ENCODE data around the gene ZNF581. TPM values are rescaled to one million over a fixed set of nuclear protein-coding genes. Genes with fewer than 3 reads are reported as not detected.

The ZNF581 gene
- total RNA-seq, 4 donors from 2014 or later, result 11.1 to 23.9 (median 15.8) TPM

GRCh38 chr19:55692681-55693081 is 49.2 kb downstream of the ZNF581 start:
- Histone ChIP-seq H3K9me3 (no peaks in the 10 kb centered on the region), H3K4me3 (replicated peaks in 1 of 3) (no peak overlapping the region), H3K4me1 (no peaks in the 10 kb centered on the region), H3K27ac (no peak overlapping the region), H3K36me3 (peaks cover 88% of the 10 kb centered on the region in 2 donors), H3K27me3 (no peaks in the 10 kb centered on the region)
- no peak for DNase-seq
- WGBS, 2 donors, result 95 to 97% methylated on average over 15 to 19 of the region's 19 CpGs
- intact Hi-C loops (cut with DNase I), result no loop called here
- TF ChIP-seq CTCF (IDR thresholded peaks at IDR 0.05) (no peak), POLR2A (IDR thresholded peaks at IDR 0.05) (no peak)

GRCh38 chr19:55693336-55693974 is 50.0 kb downstream of the ZNF581 start:
- intact Hi-C loops (cut with DNase I), result no loop called here
- H3K27ac ChIP-seq, result no peak overlapping the region
- H3K36me3 ChIP-seq, result peaks cover 85 to 87% of the 10 kb centered on the region in 2 donors
- H3K4me3 ChIP-seq (replicated peaks in 1 of 3), result no peak overlapping the region
- no peaks in the 10 kb centered on the region for H3K9me3 ChIP-seq
- H3K27me3 ChIP-seq, result no peaks in the 10 kb centered on the region
- no peak for DNase-seq
- H3K4me1 ChIP-seq, result no peaks in the 10 kb centered on the region
- WGBS, 2 donors, result 97 to 99% methylated on average over 16 to 18 of the region's 20 CpGs
- TF ChIP-seq POLR2A (IDR thresholded peaks at IDR 0.05), result no peak
- no peak for TF ChIP-seq CTCF (IDR thresholded peaks at IDR 0.05)

- TF ChIP-seq CTCF (IDR thresholded peaks at IDR 0.05) (no peak), POLR2A (IDR thresholded peaks at IDR 0.05) (no peak)
- Histone ChIP-seq H3K4me3 (replicated peaks in 1 of 3) (no peak overlapping the region), H3K36me3 (peaks cover 77 to 79% of the 10 kb centered on the region in 2 donors), H3K4me1 (no peaks in the 10 kb centered on the region), H3K27me3 (no peaks in the 10 kb centered on the region), H3K27ac (no peak overlapping the region), H3K9me3 (no peaks in the 10 kb centered on the region)
- 85 to 89% methylated on average over 9 to 15 of the region's 15 CpGs for WGBS, 2 donors
- intact Hi-C loops (cut with DNase I), result no loop called here
- no peak for DNase-seq
These were observed 50.8 kb downstream of the ZNF581 start for GRCh38 chr19:55694241-55694655.

GRCh38 chr19:55694656-55695491 is 51.4 kb downstream of the ZNF581 start:
- peaks cover 71 to 73% of the 10 kb centered on the region in 2 donors for H3K36me3 ChIP-seq
- WGBS, 2 donors, result 94 to 97% methylated on average over 22 to 23 of the region's 37 CpGs
- no peak for DNase-seq
- H3K4me3 ChIP-seq (replicated peaks in 1 of 3), result no peak overlapping the region
- TF ChIP-seq CTCF (IDR thresholded peaks at IDR 0.05) (no peak), POLR2A (IDR thresholded peaks at IDR 0.05) (no peak)
- H3K27ac ChIP-seq, result no peak overlapping the region
- H3K4me1 ChIP-seq, result no peaks in the 10 kb centered on the region
- intact Hi-C loops (cut with DNase I), result no loop called here
- no peaks in the 10 kb centered on the region for H3K9me3 ChIP-seq
- no peaks in the 10 kb centered on the region for H3K27me3 ChIP-seq

Other genes starting within 250 kb of the ZNF581 start
- 10 to 100 TPM in 2 of 4 donors, 1 to 10 TPM in 2; 5.7 to 13.3 (median 9.8) TPM for gene UBE2S, start 235.9 kb upstream of the ZNF581 start, total RNA-seq
- not detected for gene SHISA7, start 200.3 kb upstream of the ZNF581 start, total RNA-seq
- gene ISOC2, start 182.0 kb upstream of the ZNF581 start, total RNA-seq, result 100 to 1,000 TPM in 2 of 4 donors, 10 to 100 TPM in 2; 52.1 to 178 (median 100) TPM
- gene C19orf85, start 178.9 kb upstream of the ZNF581 start, total RNA-seq, result not detected
- 10 to 100 TPM in 2 of 4 donors, 1 to 10 TPM in 2; 2.1 to 12.0 (median 6.5) TPM for gene ZNF628, start 167.0 kb upstream of the ZNF581 start, total RNA-seq
- gene NAT14, start 158.5 kb upstream of the ZNF581 start, total RNA-seq, result 10 to 100 TPM in 2 of 4 donors, 1 to 10 TPM in 2; 5.1 to 28.3 (median 12.2) TPM
- 1 to 10 TPM; 1.7 to 2.9 (median 2.2) TPM for gene SSC5D, start 155.2 kb upstream of the ZNF581 start, total RNA-seq
- gene SBK2, start 106.5 kb upstream of the ZNF581 start, total RNA-seq, result not detected
- gene SBK3, start 98.1 kb upstream of the ZNF581 start, total RNA-seq, result 10 to 100 TPM in 1 of 4 donors, under 1 TPM in 1, not detected in 2; 0.94 to 14.8 TPM
- gene ZNF579, start 62.8 kb upstream of the ZNF581 start, total RNA-seq, result 1 to 10 TPM; 4.0 to 7.5 (median 6.6) TPM
- 10 to 100 TPM in 3 of 4 donors, 1 to 10 TPM in 1; 9.0 to 18.5 (median 14.0) TPM for gene FIZ1, start 44.1 kb upstream of the ZNF581 start, total RNA-seq
- 10 to 100 TPM; 13.0 to 34.2 (median 28.9) TPM for gene ZNF524, start 43.4 kb upstream of the ZNF581 start, total RNA-seq
- 10 to 100 TPM in 2 of 4 donors, 1 to 10 TPM in 2; 5.5 to 12.6 (median 9.1) TPM for gene ZNF865, start 38.0 kb upstream of the ZNF581 start, total RNA-seq
- 10 to 100 TPM in 1 of 4 donors, 1 to 10 TPM in 3; 5.1 to 10.0 (median 8.7) TPM for gene ZNF784, start 19.1 kb upstream of the ZNF581 start, total RNA-seq
- gene ZNF580, start 2.6 kb upstream of the ZNF581 start, total RNA-seq, result 10 to 100 TPM; 29.9 to 61.1 (median 44.8) TPM
- gene CCDC106, start 4.6 kb downstream of the ZNF581 start, total RNA-seq, result 10 to 100 TPM; 11.2 to 23.2 (median 20.7) TPM
- 100 to 1,000 TPM in 1 of 4 donors, 10 to 100 TPM in 3; 68.4 to 115 (median 85.7) TPM for gene U2AF2, start 11.4 kb downstream of the ZNF581 start, total RNA-seq
- gene EPN1, start 31.6 kb downstream of the ZNF581 start, total RNA-seq, result 100 to 1,000 TPM in 1 of 4 donors, 10 to 100 TPM in 3; 34.8 to 102 (median 72.2) TPM
- not detected for gene NLRP9, start 94.8 kb downstream of the ZNF581 start, total RNA-seq
- not detected for gene RFPL4A, start 115.4 kb downstream of the ZNF581 start, total RNA-seq
- gene RFPL4AL1, start 125.5 kb downstream of the ZNF581 start, total RNA-seq, result under 1 TPM in 1 of 4 donors, not detected in 3; 0.33 TPM
- gene NLRP11, start 188.3 kb downstream of the ZNF581 start, total RNA-seq, result not detected
- not detected for gene NLRP4, start 192.9 kb downstream of the ZNF581 start, total RNA-seq

Data from thyroid gland (tissue), 4 donors.